K562 (cell line): Measurements from ENCODE around the gene MED13L. TPM values are rescaled to one million over a fixed set of nuclear protein-coding genes. Genes with fewer than 3 reads are reported as not detected.

Experiments
- ATAC-seq: fragments of 200-7000 bp; cut with Tn5 transposase; 3 replicates; pipeline ENCODE4 v1.9.1; 2020; ENCODE audit warnings: moderate library complexity
- BruUV-seq: library from RNA; stranded (reverse); fragments of 400-500 nt; replicated peaks from 2 replicates; lab custom pipeline; 2021; lab: Mats Ljungman, UMichigan
- CTCF ChIA-PET: fragments of 300-600 bp; formaldehyde crosslinking; extraction: SDS; loops from one replicate; lab custom pipeline; 2021; ENCODE audit warnings: low intra/inter-chr PET ratio; lab: Yijun Ruan, JAX
- POLR2A ChIA-PET: fragments of 300-600, 350-650 bp; sonication (Branson Sonifier 250); formaldehyde crosslinking; extraction: SDS; loops from one replicate; lab custom pipeline; 2021; ENCODE audit warnings: antibody characterized with exemption, inconsistent platforms; lab: Yijun Ruan, JAX
- DNase-seq, 4 experiments: peaks; one replicate each; pipeline versions ENCODE4 v3.0.0 to v3.0.0-alpha.2; 2011 to 2018; ENCODE audit warnings: low spot score in 3 of 4, mixed read lengths in 3 of 4; ENCODE audit errors: extremely low read depth in 1 of 4
- FAIRE-seq: peaks from 2 replicates; lab custom pipeline; 2011; peaks lifted over from hg19 to GRCh38; lab: Jason Lieb, UNC
- H2AFZ ChIP-seq: 2 replicates; pipeline ENCODE4 v1.6.0; 2011; ENCODE audit warnings: low read depth, low read length, control low read depth, inconsistent platforms
- H3K27ac ChIP-seq: fragments of 200-600 bp; 3 replicates; pipeline ENCODE4 v1.8.0; 2011; ENCODE audit warnings: low read depth, mild to moderate bottlenecking, control low read depth, inconsistent platforms, low read length, moderate library complexity, mixed read lengths; ENCODE audit errors: extremely low read depth
- H3K27me3 ChIP-seq, 2 experiments: fragments of 300-600 bp in 1 of 2; 2 replicates in 1 of 2; 3 replicates in 1 of 2; pipeline versions ENCODE4 v1.6.0 to v1.8.0; 2011; ENCODE audit warnings: inconsistent platforms in 2 of 2, low read length in 2 of 2, mild to moderate bottlenecking in 1 of 2, mixed read lengths in 1 of 2, moderate library complexity in 1 of 2; ENCODE audit not compliant: control insufficient read depth in 2 of 2, insufficient read depth in 2 of 2
- H3K36me3 ChIP-seq: fragments of 300-600 bp; 3 replicates; pipeline ENCODE4 v1.8.0; 2011; ENCODE audit warnings: mild to moderate bottlenecking, low read length, inconsistent platforms; ENCODE audit not compliant: control insufficient read depth, insufficient read depth
- H3K4me1 ChIP-seq, 2 experiments: fragments of 200-600 bp in 1 of 2; replicated peaks in 1 of 2; 2 replicates in 1 of 2; 3 replicates in 1 of 2; pipeline versions ENCODE4 v1.5.1 to v1.8.0; 2011; ENCODE audit warnings: inconsistent platforms in 2 of 2, low read length in 2 of 2, mild to moderate bottlenecking in 1 of 2, mixed read lengths in 1 of 2, moderate library complexity in 1 of 2; ENCODE audit not compliant: control insufficient read depth in 2 of 2, insufficient read depth in 2 of 2
- H3K4me2 ChIP-seq: 2 replicates; pipeline ENCODE4 v1.6.1; 2011; ENCODE audit warnings: low read length, control low read depth, inconsistent platforms, mixed read lengths; ENCODE audit not compliant: insufficient read depth
- H3K4me3 ChIP-seq: fragments of 200-600 bp; sonication (generic), shearing (Covaris generic); 2 replicates; pipeline ENCODE4 v1.5.1; 2016; ENCODE audit warnings: control low read depth, inconsistent platforms
- H3K79me2 ChIP-seq: fragments of 200-600 bp; 3 replicates; pipeline ENCODE4 v1.8.0; 2011; ENCODE audit warnings: low read length, inconsistent platforms; ENCODE audit not compliant: control insufficient read depth, insufficient read depth
- H3K9ac ChIP-seq, 2 experiments: 2 replicates each; pipeline versions ENCODE4 v1.6.0 to v1.6.1; 2011; ENCODE audit warnings: low read depth in 2 of 2, low read length in 2 of 2, control low read depth in 1 of 2, inconsistent platforms in 1 of 2, mild to moderate bottlenecking in 1 of 2, mixed read lengths in 1 of 2; ENCODE audit not compliant: insufficient read depth in 1 of 2
- H3K9me1 ChIP-seq: one replicate; pipeline ENCODE4 v1.6.0; 2011; ENCODE audit warnings: inconsistent platforms, mild to moderate bottlenecking, low read length, moderate library complexity; ENCODE audit not compliant: control insufficient read depth, insufficient read depth
- H3K9me3 ChIP-seq: replicated peaks from 2 replicates; pipeline ENCODE4 v1.5.1; 2011; ENCODE audit warnings: low read depth, low read length, inconsistent platforms; ENCODE audit not compliant: control insufficient read depth, insufficient read depth
- H4K20me1 ChIP-seq: replicated peaks from 2 replicates; pipeline ENCODE4 v1.6.1; 2011; ENCODE audit warnings: low read length, inconsistent platforms, mixed read lengths; ENCODE audit not compliant: control insufficient read depth, insufficient read depth
- ETS1 ChIP-seq: conservative IDR thresholded peaks from 2 replicates; pipeline ENCODE4 v1.6.1; 2011; ENCODE audit warnings: low read depth, mild to moderate bottlenecking, low read length; ENCODE audit not compliant: control insufficient read depth
- HNRNPH1 ChIP-seq: fragments of 200-400 bp; formaldehyde crosslinking; optimal IDR thresholded peaks from 2 replicates; pipeline ENCODE3; 2017; ENCODE audit warnings: low read depth, mild to moderate bottlenecking, low read length, moderate library complexity
- HOXB6 ChIP-seq: fragments of 250-450 bp; sonication (Bioruptor Pico); IDR thresholded peaks from 2 replicates; pipeline ENCODE4 v1.5.1; 2022; ENCODE audit warnings: mild to moderate bottlenecking, borderline replicate concordance
- NFE2L1 ChIP-seq: fragments of 450-650 bp; IDR thresholded peaks from 2 replicates; pipeline ENCODE4 v1.6.1; 2016; ENCODE audit warnings: missing genetic modification characterization, low read depth, mild to moderate bottlenecking, missing compliant biosample characterization, moderate library complexity, borderline replicate concordance
- NUFIP1 ChIP-seq: fragments of 450-650 bp; IDR thresholded peaks from 2 replicates; pipeline ENCODE4 v1.6.1; 2018; ENCODE audit not compliant: partially characterized antibody
- PPARD ChIP-seq: fragments of 250-450 bp; sonication (Bioruptor Pico); IDR thresholded peaks from 2 replicates; pipeline ENCODE4 v1.8.0; 2022; ENCODE audit warnings: inconsistent platforms, mild to moderate bottlenecking, moderate library complexity
- PURB ChIP-seq: sonication (generic); formaldehyde crosslinking; IDR thresholded peaks from 2 replicates; pipeline ENCODE4 v1.9.0; 2021; ENCODE audit warnings: low read depth, mild to moderate bottlenecking, missing genetic modification reagents
- ZNF609 ChIP-seq: sonication (generic); formaldehyde crosslinking; IDR thresholded peaks from 2 replicates; pipeline ENCODE4 v1.8.1; 2023; ENCODE audit warnings: missing genetic modification reagents, mild to moderate bottlenecking, borderline replicate concordance
- WGBS: fragments of 100-300 bp; shearing (Covaris generic); methylation state at CpG from one replicate; pipeline ENCODE4 v1.1.6; 2016; ENCODE audit warnings: low coverage, mixed read lengths; ENCODE audit not compliant: insufficient coverage; ENCODE audit errors: missing lambda C conversion rate; 5-methylcytosine and 5-hydroxymethylcytosine counted together
- in situ Hi-C: fragments of 300-500 bp; cut with MboI; formaldehyde crosslinking; loops from 4 replicates; pipeline ENCODE4 v1.15.0; 2018; ENCODE audit warnings: inconsistent platforms, mixed read lengths
- intact Hi-C: fragments of 100-400 bp; cut with micrococcal nuclease; formaldehyde crosslinking; loops from 2 replicates; pipeline ENCODE4 v1.14.2; 2022
- polyA plus RNA-seq, 8 experiments: library from polyadenylated mRNA; depleted of rRNA in 4 of 8; stranded (reverse) in 5 of 8; unstranded in 3 of 8; fragments of >200 nt; fragmentation: Nextera tagmentation in 2 of 8; fragmentation: Illumina TruSeq in 1 of 8; extraction: Ambion mirVana in 2 of 8; extraction: Trizol in 1 of 8; gene quantifications; 2 replicates each; pipeline versions ENCODE4 v1.2.1 to v1.2.3, GENCODE V29; 2011 to 2014; ENCODE audit warnings: inconsistent platforms in 1 of 8, missing spikeins in 1 of 8
- total RNA-seq, 7 experiments: library from RNA; depleted of rRNA in 6 of 7; stranded (reverse); fragments of >200 nt in 6 of 7; fragmentation: Illumina TruSeq in 2 of 7; extraction: Trizol in 2 of 7; gene quantifications; 2 replicates each; pipeline versions ENCODE4 v1.2.1 to v1.2.3, GENCODE V29; 2011 to 2021; ENCODE audit warnings: low replicate concordance in 1 of 7
- TF ChIP-seq, protein P1 (sequence below): sonication (generic); formaldehyde crosslinking; IDR thresholded peaks from 2 replicates; pipeline ENCODE4 v1.8.1; 2023; ENCODE audit warnings: mild to moderate bottlenecking, missing genetic modification reagents
- TF ChIP-seq, protein P2 (sequence below), 3 experiments: fragments of 200-800 bp in 1 of 3; fragments of 250-450 bp in 1 of 3; fragments of 450-650 bp in 1 of 3; sonication (Bioruptor Pico) in 1 of 3; sonication (Bioruptor generic) in 1 of 3; formaldehyde crosslinking in 1 of 3; IDR thresholded peaks; 2 replicates each; pipeline versions ENCODE4 v1.6.1 to v1.8.0; 2016 to 2022; ENCODE audit warnings: mild to moderate bottlenecking in 2 of 3, missing genetic modification characterization in 2 of 3, missing compliant biosample characterization in 1 of 3, moderate library complexity in 1 of 3

MED13L gene
- total and polyA plus RNA-seq, 9 of the 15 experiments (the other 6 are each of a cell fraction or from before 2014, with no cell fraction given): 13.4 to 90.3 (median 36.9) TPM

DNA sequence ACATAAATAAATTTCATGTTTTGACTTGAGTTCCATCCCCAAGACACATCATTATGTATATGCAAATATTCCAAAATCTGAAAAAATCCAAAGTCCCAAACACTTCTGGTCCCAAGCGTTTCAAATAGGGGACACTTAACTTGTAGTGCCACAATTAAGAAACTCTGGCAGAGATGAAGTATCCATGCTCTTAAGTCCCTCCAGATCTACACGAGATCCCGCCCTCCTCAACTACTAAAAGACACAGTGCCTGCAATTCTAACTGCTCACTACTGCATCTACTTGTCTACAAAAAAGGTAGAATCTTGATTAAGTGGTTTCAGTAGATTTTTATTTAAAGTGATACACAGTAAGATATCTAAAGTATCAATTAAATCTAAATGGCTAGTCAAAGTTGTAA, 97.0 kb downstream of the MED13L start:
- Histone ChIP-seq H3K4me1 (peaks cover 6 to 33% of the 10 kb centered on the region in 2 experiments; a peak in 3 of 5 replicates), H3K27me3 (no peaks in the 10 kb centered on the region), H3K4me3 (no peak overlapping the region), H3K9me1 (no peaks in the 10 kb centered on the region), H3K4me2 (no peak overlapping the region), H3K9ac (no peak overlapping the region), H2AFZ (no peak overlapping the region), H3K27ac (no peak overlapping the region), H3K79me2 (peaks cover 98% of the 10 kb centered on the region), H4K20me1 (peaks cover 16% of the 10 kb centered on the region; the same call in 1 of the 2 replicates), H3K36me3 (peaks cover 2% of the 10 kb centered on the region; the same call in 1 of the 3 replicates), H3K9me3 (no peaks in the 10 kb centered on the region)
- no peak for ATAC-seq
- ChIA-PET CTCF (no interaction called here), POLR2A (no interaction called here)
- intact Hi-C loops (no loop called here), in situ Hi-C loops (no loop called here)
- WGBS: 72% methylated on average over 3 of the region's 3 CpGs
- no peak for FAIRE-seq
- no peak for DNase-seq
- BruUV-seq: no TSS peak
- TF ChIP-seq, protein P1, sequence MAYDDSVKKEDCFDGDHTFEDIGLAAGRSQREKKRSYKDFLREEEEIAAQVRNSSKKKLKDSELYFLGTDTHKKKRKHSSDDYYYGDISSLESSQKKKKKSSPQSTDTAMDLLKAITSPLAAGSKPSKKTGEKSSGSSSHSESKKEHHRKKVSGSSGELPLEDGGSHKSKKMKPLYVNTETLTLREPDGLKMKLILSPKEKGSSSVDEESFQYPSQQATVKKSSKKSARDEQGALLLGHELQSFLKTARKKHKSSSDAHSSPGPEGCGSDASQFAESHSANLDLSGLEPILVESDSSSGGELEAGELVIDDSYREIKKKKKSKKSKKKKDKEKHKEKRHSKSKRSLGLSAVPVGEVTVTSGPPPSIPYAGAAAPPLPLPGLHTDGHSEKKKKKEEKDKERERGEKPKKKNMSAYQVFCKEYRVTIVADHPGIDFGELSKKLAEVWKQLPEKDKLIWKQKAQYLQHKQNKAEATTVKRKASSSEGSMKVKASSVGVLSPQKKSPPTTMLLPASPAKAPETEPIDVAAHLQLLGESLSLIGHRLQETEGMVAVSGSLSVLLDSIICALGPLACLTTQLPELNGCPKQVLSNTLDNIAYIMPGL: no peak
- TF ChIP-seq HOXB6 (CRISPR knock-in tag) (no peak), HNRNPH1 (no peak), NFE2L1 (tag) (no peak), NUFIP1 (no peak), ZNF609 (CRISPR knock-in tag) (no peak), PURB (CRISPR knock-in tag) (no peak), ETS1 (no peak), PPARD (no peak)
- TF ChIP-seq, protein P2, sequence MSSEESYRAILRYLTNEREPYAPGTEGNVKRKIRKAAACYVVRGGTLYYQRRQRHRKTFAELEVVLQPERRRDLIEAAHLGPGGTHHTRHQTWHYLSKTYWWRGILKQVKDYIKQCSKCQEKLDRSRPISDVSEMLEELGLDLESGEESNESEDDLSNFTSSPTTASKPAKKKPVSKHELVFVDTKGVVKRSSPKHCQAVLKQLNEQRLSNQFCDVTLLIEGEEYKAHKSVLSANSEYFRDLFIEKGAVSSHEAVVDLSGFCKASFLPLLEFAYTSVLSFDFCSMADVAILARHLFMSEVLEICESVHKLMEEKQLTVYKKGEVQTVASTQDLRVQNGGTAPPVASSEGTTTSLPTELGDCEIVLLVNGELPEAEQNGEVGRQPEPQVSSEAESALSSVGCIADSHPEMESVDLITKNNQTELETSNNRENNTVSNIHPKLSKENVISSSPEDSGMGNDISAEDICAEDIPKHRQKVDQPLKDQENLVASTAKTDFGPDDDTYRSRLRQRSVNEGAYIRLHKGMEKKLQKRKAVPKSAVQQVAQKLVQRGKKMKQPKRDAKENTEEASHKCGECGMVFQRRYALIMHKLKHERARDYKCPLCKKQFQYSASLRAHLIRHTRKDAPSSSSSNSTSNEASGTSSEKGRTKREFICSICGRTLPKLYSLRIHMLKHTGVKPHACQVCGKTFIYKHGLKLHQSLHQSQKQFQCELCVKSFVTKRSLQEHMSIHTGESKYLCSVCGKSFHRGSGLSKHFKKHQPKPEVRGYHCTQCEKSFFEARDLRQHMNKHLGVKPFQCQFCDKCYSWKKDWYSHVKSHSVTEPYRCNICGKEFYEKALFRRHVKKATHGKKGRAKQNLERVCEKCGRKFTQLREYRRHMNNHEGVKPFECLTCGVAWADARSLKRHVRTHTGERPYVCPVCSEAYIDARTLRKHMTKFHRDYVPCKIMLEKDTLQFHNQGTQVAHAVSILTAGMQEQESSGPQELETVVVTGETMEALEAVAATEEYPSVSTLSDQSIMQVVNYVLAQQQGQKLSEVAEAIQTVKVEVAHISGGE (CRISPR knock-in tag; IDR thresholded peaks at IDR 0.05): no peak
